ENCODE data around the gene LRRC75A.

Gene LRRC75A

DNA sequence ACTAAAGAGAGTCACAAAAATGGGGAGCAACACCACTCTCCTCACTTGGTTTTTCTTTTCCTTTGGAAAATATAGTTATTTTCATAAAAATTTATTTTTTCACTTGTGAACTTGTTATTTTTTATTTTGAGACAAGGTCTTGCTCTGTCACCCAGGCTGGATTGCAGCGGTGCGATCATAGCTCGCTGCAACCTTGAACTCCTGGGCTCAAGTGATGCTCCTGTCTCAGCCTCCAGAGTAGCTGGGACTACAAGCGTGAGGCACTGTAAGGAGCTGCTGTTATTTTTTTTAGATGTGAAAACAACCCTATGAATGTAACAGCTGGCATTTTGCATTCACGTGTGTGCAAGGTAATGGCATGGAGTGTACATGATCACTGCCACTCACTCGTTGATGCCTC is 24.9 kb downstream of the LRRC75A start:
- H3K4me3 ChIP-seq = no peak overlapping the region
- H3K36me3 ChIP-seq = peaks cover 46% of the 10 kb centered on the region
- no peak overlapping the region for H3K4me2 ChIP-seq
- no peak overlapping the region for H3K9ac ChIP-seq
- H3K27me3 ChIP-seq = no peaks in the 10 kb centered on the region
- no peak for TF ChIP-seq Cebpa-rat (IDR thresholded peaks at IDR 0.05)
- no peaks in the 10 kb centered on the region for H3K9me3 ChIP-seq
- peaks cover 46% of the 10 kb centered on the region for H3K4me1 ChIP-seq
- no peak overlapping the region for H3K27ac ChIP-seq
- H4K20me1 ChIP-seq = peaks cover 81% of the 10 kb centered on the region

DNA sequence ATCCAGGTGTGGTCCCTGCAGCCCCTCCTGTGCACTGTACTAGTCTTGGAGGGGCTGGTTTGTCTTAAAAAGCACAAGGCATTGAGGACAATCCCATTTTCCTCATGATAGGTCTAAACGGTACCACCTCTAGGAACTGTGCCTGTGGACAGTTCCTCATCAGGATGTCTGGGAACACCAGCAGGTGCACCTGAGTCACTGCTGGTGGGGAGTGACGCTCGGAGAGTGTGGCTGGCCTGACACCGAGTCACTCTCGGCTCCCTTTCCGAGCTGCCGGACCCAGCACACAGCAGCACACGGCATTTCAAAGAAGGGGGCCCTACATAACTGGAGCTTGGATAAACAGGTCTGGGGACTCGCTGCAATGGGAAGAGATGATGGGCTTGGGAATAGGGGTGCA is 25.6 kb downstream of the LRRC75A start:
- Histone ChIP-seq H3K4me3 (no peak overlapping the region), H3K36me3 (peaks cover 53% of the 10 kb centered on the region), H3K4me2 (no peak overlapping the region), H3K27ac (no peak overlapping the region), H3K27me3 (no peaks in the 10 kb centered on the region), H3K9me3 (no peaks in the 10 kb centered on the region), H3K9ac (no peak overlapping the region), H4K20me1 (peaks cover 86% of the 10 kb centered on the region), H3K4me1 (peaks cover 44% of the 10 kb centered on the region)
- no peak for TF ChIP-seq Cebpa-rat (IDR thresholded peaks at IDR 0.05)

GRCh38 chr17:16465861-16466338 is 26.1 kb downstream of the LRRC75A start:
- TF ChIP-seq Cebpa-rat (IDR thresholded peaks at IDR 0.05) = no peak
- Histone ChIP-seq H4K20me1 (peaks cover 89% of the 10 kb centered on the region), H3K4me1 (peaks cover 39% of the 10 kb centered on the region), H3K4me3 (no peak overlapping the region), H3K4me2 (no peak overlapping the region), H3K27me3 (no peaks in the 10 kb centered on the region), H3K9ac (no peak overlapping the region), H3K9me3 (no peaks in the 10 kb centered on the region), H3K27ac (no peak overlapping the region), H3K36me3 (peaks cover 55% of the 10 kb centered on the region)

DNA sequence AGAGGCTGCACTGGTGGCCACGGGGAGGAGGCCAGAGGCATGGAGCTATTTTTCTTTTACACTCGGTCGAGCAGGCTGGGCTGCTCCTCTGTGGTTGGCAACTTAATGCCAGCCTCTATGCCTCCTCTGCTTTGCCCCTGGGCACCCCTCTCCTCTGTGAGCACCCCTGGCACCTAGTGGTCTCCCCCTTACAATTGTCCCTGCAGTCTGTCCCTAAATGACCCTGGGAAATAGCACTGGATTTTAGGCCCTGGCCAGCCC is 27.0 kb downstream of the LRRC75A start:
- H4K20me1 ChIP-seq = peaks cover 89% of the 10 kb centered on the region

GRCh38 chr17:16464303-16465051 is 27.5 kb downstream of the LRRC75A start:
- no peak for TF ChIP-seq Cebpa-rat (IDR thresholded peaks at IDR 0.05)
- H3K9me3 ChIP-seq = no peaks in the 10 kb centered on the region
- H3K36me3 ChIP-seq = peaks cover 64% of the 10 kb centered on the region
- H3K27me3 ChIP-seq = no peaks in the 10 kb centered on the region
- H4K20me1 ChIP-seq = peaks cover 89% of the 10 kb centered on the region
- H3K9ac ChIP-seq = peak overlapping the region; percentile 1; the same call in 1 of the 2 replicates
- H3K4me3 ChIP-seq = no peak overlapping the region
- peaks cover 30% of the 10 kb centered on the region for H3K4me1 ChIP-seq
- 0 out of 2 replicates have a peak overlapping the region, but pooled peaks have one; percentile 16 for H3K27ac ChIP-seq
- H3K4me2 ChIP-seq = peak overlapping the region; percentile 10

More for the DNA sequence above, 27.0 kb downstream of the LRRC75A start:
- Histone ChIP-seq H3K9me3 (no peaks in the 10 kb centered on the region), H3K4me1 (peaks cover 30% of the 10 kb centered on the region), H3K9ac (no peak overlapping the region; the same call in 1 of the 2 replicates), H3K4me3 (no peak overlapping the region), H3K36me3 (peaks cover 59% of the 10 kb centered on the region), H3K27me3 (no peaks in the 10 kb centered on the region), H3K27ac (0 out of 2 replicates have a peak overlapping the region, but pooled peaks have one; percentile 16), H3K4me2 (peak overlapping the region; percentile 10)
- TF ChIP-seq Cebpa-rat (IDR thresholded peaks at IDR 0.05) = no peak

- Histone ChIP-seq H3K4me1 (peaks cover 25% of the 10 kb centered on the region), H3K36me3 (peaks cover 72% of the 10 kb centered on the region)
Observed at GRCh38 chr17:16463358-16464302, 28.4 kb downstream of the LRRC75A start.

GRCh38 chr17:16462070-16462864 is 29.7 kb downstream of the LRRC75A start:
- Histone ChIP-seq H3K27me3 (no peaks in the 10 kb centered on the region), H3K4me2 (no peak overlapping the region), H4K20me1 (peaks cover 99% of the 10 kb centered on the region), H3K4me1 (peaks cover 25% of the 10 kb centered on the region), H3K36me3 (peaks cover 81% of the 10 kb centered on the region), H3K9me3 (no peaks in the 10 kb centered on the region), H3K4me3 (no peak overlapping the region), H3K27ac (0 out of 2 replicates have a peak overlapping the region, but pooled peaks have one; percentile 9), H3K9ac (peak overlapping the region; percentile 38; the same call in 1 of the 2 replicates)
- no peak for TF ChIP-seq Cebpa-rat (IDR thresholded peaks at IDR 0.05)

More at GRCh38 chr17:16463358-16464302, 28.4 kb downstream of the LRRC75A start:
- no peak for TF ChIP-seq Cebpa-rat (IDR thresholded peaks at IDR 0.05)
- Histone ChIP-seq H3K4me2 (no peak overlapping the region), H4K20me1 (peaks cover 91% of the 10 kb centered on the region), H3K4me3 (no peak overlapping the region), H3K27ac (no peak overlapping the region), H3K9me3 (no peaks in the 10 kb centered on the region), H3K27me3 (no peaks in the 10 kb centered on the region), H3K9ac (no peak overlapping the region)

DNA sequence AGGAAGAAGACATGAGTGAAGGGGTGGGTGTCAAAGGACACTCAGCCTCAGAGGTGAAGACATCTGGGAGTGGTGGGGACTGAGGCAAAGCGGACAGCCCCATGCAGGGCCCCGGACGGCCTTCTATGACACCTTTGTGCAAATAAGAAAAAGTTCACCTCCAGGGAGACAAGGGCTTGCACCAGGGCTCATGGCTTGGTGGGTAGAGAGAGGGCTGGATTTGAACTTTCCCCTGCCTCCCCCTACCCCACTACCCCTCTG is 30.5 kb downstream of the LRRC75A start:
- Histone ChIP-seq H3K27ac (no peak overlapping the region), H3K9ac (no peak overlapping the region), H3K9me3 (no peaks in the 10 kb centered on the region), H3K4me2 (no peak overlapping the region), H3K4me1 (peaks cover 25% of the 10 kb centered on the region), H3K36me3 (peaks cover 85% of the 10 kb centered on the region), H3K27me3 (no peaks in the 10 kb centered on the region), H3K4me3 (no peak overlapping the region), H4K20me1 (peaks cover 100% of the 10 kb centered on the region)
- TF ChIP-seq Cebpa-rat (IDR thresholded peaks at IDR 0.05) = no peak

DNA sequence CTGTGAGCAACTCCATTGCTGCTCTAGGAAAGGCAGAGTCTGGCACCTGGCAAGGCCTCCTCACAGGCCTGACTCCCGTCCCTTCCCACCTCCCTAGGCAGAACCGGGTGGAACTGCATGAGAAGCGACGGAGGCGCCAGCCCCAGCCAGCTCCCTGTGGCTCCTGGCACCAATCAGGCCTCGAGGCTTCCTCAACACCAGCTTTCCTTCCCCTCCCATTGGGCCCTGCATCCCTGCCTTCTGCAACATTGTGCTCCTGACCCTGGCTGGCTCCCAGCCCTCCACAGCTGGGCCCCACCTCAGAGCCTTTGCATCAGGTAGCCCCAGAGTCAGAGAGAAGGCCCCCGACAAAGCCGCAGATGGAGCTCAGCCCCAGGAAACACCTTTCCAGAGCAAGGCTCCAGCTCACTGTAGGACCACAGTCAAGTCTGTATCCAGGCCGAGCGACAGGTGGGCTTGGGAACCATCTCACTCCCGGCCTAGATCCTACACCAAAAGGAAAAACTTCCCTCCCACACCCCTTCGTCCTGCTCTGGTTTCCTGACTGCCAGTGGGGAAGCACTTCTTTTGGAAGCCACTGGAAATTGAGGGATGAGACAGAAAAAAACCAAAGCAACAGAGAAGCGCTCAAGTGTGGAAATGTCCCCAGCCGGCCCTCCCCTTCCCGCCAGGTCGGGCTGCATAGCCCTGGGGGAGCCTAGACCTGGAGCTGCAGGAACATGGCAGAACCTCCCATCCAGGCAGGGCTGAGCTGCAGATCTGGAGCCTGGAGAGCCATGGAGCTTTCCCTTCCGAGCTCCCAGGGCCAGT is 31.0 kb downstream of the LRRC75A start:
- Histone ChIP-seq H3K36me3 (peaks cover 84% of the 10 kb centered on the region), H3K4me3 (no peak overlapping the region), H3K4me1 (peaks cover 25% of the 10 kb centered on the region), H3K4me2 (no peak overlapping the region), H3K9ac (no peak overlapping the region), H4K20me1 (peaks cover 99% of the 10 kb centered on the region), H3K9me3 (no peaks in the 10 kb centered on the region), H3K27ac (no peak overlapping the region), H3K27me3 (no peaks in the 10 kb centered on the region)
- TF ChIP-seq Cebpa-rat (IDR thresholded peaks at IDR 0.05) = no peak
